Measurements from ENCODE around the gene KCTD14.
"Not testable (repeated sequence)": the region's sequence is repeated elsewhere in the genome, so short reads cannot be mapped to it uniquely, and the experiment has no call there.

Gene KCTD14

GRCh38 chr11:78061088-78061920, 38.2 kb upstream of the KCTD14 start:
- Histone ChIP-seq H3K9me3 (ENCODE audit: control insufficient read depth, insufficient read depth, low read length) (no peaks in the 10 kb centered on the region), H3K4me3 (ENCODE audit: low read depth, low read length) (no peak overlapping the region), H3K4me1 (ENCODE audit: control insufficient read depth, insufficient read depth, low read length) (no peaks in the 10 kb centered on the region), H3K9ac (ENCODE audit: low read depth, low read length) (no peak overlapping the region), H3K36me3 (ENCODE audit: control insufficient read depth, insufficient read depth, low read length) (no peaks in the 10 kb centered on the region), H3K27me3 (ENCODE audit: control insufficient read depth, insufficient read depth, low read length) (no peaks in the 10 kb centered on the region)

- Histone ChIP-seq H3K4me1 (ENCODE audit: control insufficient read depth, insufficient read depth, low read length) (no peaks in the 10 kb centered on the region), H3K36me3 (ENCODE audit: control insufficient read depth, insufficient read depth, low read length) (no peaks in the 10 kb centered on the region), H3K4me3 (ENCODE audit: low read depth, low read length) (no peak overlapping the region), H3K27me3 (ENCODE audit: control insufficient read depth, insufficient read depth, low read length) (no peaks in the 10 kb centered on the region), H3K9me3 (ENCODE audit: control insufficient read depth, insufficient read depth, low read length) (no peaks in the 10 kb centered on the region), H3K9ac (ENCODE audit: low read depth, low read length) (no peak overlapping the region)
These were observed 37.5 kb upstream of the KCTD14 start for GRCh38 chr11:78060533-78060932.

GRCh38 chr11:78059749-78060328, 36.8 kb upstream of the KCTD14 start:
- H3K36me3 ChIP-seq (ENCODE audit: control insufficient read depth, insufficient read depth, low read length); H3K4me3 ChIP-seq (ENCODE audit: low read depth, low read length); H3K9me3 ChIP-seq (ENCODE audit: control insufficient read depth, insufficient read depth, low read length); H3K4me1 ChIP-seq (ENCODE audit: control insufficient read depth, insufficient read depth, low read length); H3K27me3 ChIP-seq (ENCODE audit: control insufficient read depth, insufficient read depth, low read length); H3K9ac ChIP-seq (ENCODE audit: low read depth, low read length): not testable (repeated sequence)

GRCh38 chr11:78057462-78058055, 34.5 kb upstream of the KCTD14 start:
- Histone ChIP-seq H3K36me3 (ENCODE audit: control insufficient read depth, insufficient read depth, low read length) (no peaks in the 10 kb centered on the region), H3K4me3 (ENCODE audit: low read depth, low read length) (no peak overlapping the region), H3K4me1 (ENCODE audit: control insufficient read depth, insufficient read depth, low read length) (no peaks in the 10 kb centered on the region), H3K9me3 (ENCODE audit: control insufficient read depth, insufficient read depth, low read length) (no peaks in the 10 kb centered on the region), H3K9ac (ENCODE audit: low read depth, low read length) (no peak overlapping the region), H3K27me3 (ENCODE audit: control insufficient read depth, insufficient read depth, low read length) (no peaks in the 10 kb centered on the region)

- H3K27me3 ChIP-seq (ENCODE audit: control insufficient read depth, insufficient read depth, low read length), result no peaks in the 10 kb centered on the region
These were observed 33.0 kb upstream of the KCTD14 start for GRCh38 chr11:78056093-78056492.

GRCh38 chr11:78054971-78055370, 31.9 kb upstream of the KCTD14 start:
- Histone ChIP-seq H3K4me1 (ENCODE audit: control insufficient read depth, insufficient read depth, low read length) (peaks cover 7% of the 10 kb centered on the region), H3K9me3 (ENCODE audit: control insufficient read depth, insufficient read depth, low read length) (no peaks in the 10 kb centered on the region), H3K27me3 (ENCODE audit: control insufficient read depth, insufficient read depth, low read length) (no peaks in the 10 kb centered on the region), H3K36me3 (ENCODE audit: control insufficient read depth, insufficient read depth, low read length) (no peaks in the 10 kb centered on the region), H3K9ac (ENCODE audit: low read depth, low read length) (no peak overlapping the region), H3K4me3 (ENCODE audit: low read depth, low read length) (no peak overlapping the region)

More at GRCh38 chr11:78056093-78056492, 33.0 kb upstream of the KCTD14 start:
- Histone ChIP-seq H3K4me3 (ENCODE audit: low read depth, low read length) (no peak overlapping the region), H3K9ac (ENCODE audit: low read depth, low read length) (no peak overlapping the region), H3K9me3 (ENCODE audit: control insufficient read depth, insufficient read depth, low read length) (no peaks in the 10 kb centered on the region), H3K4me1 (ENCODE audit: control insufficient read depth, insufficient read depth, low read length) (peaks cover 4% of the 10 kb centered on the region), H3K36me3 (ENCODE audit: control insufficient read depth, insufficient read depth, low read length) (no peaks in the 10 kb centered on the region)

GRCh38 chr11:78050964-78051831, 28.1 kb upstream of the KCTD14 start:
- Histone ChIP-seq H3K9me3 (ENCODE audit: control insufficient read depth, insufficient read depth, low read length) (no peaks in the 10 kb centered on the region), H3K4me3 (ENCODE audit: low read depth, low read length) (no peak overlapping the region), H3K36me3 (ENCODE audit: control insufficient read depth, insufficient read depth, low read length) (no peaks in the 10 kb centered on the region), H3K4me1 (ENCODE audit: control insufficient read depth, insufficient read depth, low read length) (peaks cover 7% of the 10 kb centered on the region), H3K27me3 (ENCODE audit: control insufficient read depth, insufficient read depth, low read length) (no peaks in the 10 kb centered on the region), H3K9ac (ENCODE audit: low read depth, low read length) (no peak overlapping the region)

GRCh38 chr11:78049348-78049747, 26.3 kb upstream of the KCTD14 start:
- Histone ChIP-seq H3K9ac (ENCODE audit: low read depth, low read length) (no peak overlapping the region), H3K36me3 (ENCODE audit: control insufficient read depth, insufficient read depth, low read length) (no peaks in the 10 kb centered on the region), H3K4me3 (ENCODE audit: low read depth, low read length) (no peak overlapping the region), H3K4me1 (ENCODE audit: control insufficient read depth, insufficient read depth, low read length) (peaks cover 7% of the 10 kb centered on the region), H3K9me3 (ENCODE audit: control insufficient read depth, insufficient read depth, low read length) (no peaks in the 10 kb centered on the region), H3K27me3 (ENCODE audit: control insufficient read depth, insufficient read depth, low read length) (peaks cover 7% of the 10 kb centered on the region)

- Histone ChIP-seq H3K4me3 (ENCODE audit: low read depth, low read length) (no peak overlapping the region), H3K9me3 (ENCODE audit: control insufficient read depth, insufficient read depth, low read length) (no peaks in the 10 kb centered on the region), H3K9ac (ENCODE audit: low read depth, low read length) (no peak overlapping the region), H3K27me3 (ENCODE audit: control insufficient read depth, insufficient read depth, low read length) (peaks cover 8% of the 10 kb centered on the region), H3K4me1 (ENCODE audit: control insufficient read depth, insufficient read depth, low read length) (peaks cover 7% of the 10 kb centered on the region), H3K36me3 (ENCODE audit: control insufficient read depth, insufficient read depth, low read length) (no peaks in the 10 kb centered on the region)
These were observed 25.5 kb upstream of the KCTD14 start for GRCh38 chr11:78048561-78048960.

GRCh38 chr11:78046486-78046854, 23.4 kb upstream of the KCTD14 start:
- Histone ChIP-seq H3K4me1 (ENCODE audit: control insufficient read depth, insufficient read depth, low read length) (peaks cover 6% of the 10 kb centered on the region), H3K9me3 (ENCODE audit: control insufficient read depth, insufficient read depth, low read length) (no peaks in the 10 kb centered on the region), H3K9ac (ENCODE audit: low read depth, low read length) (peak overlapping the region; percentile 65), H3K36me3 (ENCODE audit: control insufficient read depth, insufficient read depth, low read length) (no peaks in the 10 kb centered on the region), H3K4me3 (ENCODE audit: low read depth, low read length) (peak overlapping the region; percentile 60), H3K27me3 (ENCODE audit: control insufficient read depth, insufficient read depth, low read length) (peaks cover 8% of the 10 kb centered on the region)

GRCh38 chr11:78045851-78046485, 22.9 kb upstream of the KCTD14 start:
- Histone ChIP-seq H3K9ac (ENCODE audit: low read depth, low read length) (peak overlapping the region; percentile 65), H3K27me3 (ENCODE audit: control insufficient read depth, insufficient read depth, low read length) (peaks cover 8% of the 10 kb centered on the region), H3K36me3 (ENCODE audit: control insufficient read depth, insufficient read depth, low read length) (no peaks in the 10 kb centered on the region), H3K9me3 (ENCODE audit: control insufficient read depth, insufficient read depth, low read length) (no peaks in the 10 kb centered on the region), H3K4me3 (ENCODE audit: low read depth, low read length) (peak overlapping the region; percentile 60), H3K4me1 (ENCODE audit: control insufficient read depth, insufficient read depth, low read length) (peaks cover 5% of the 10 kb centered on the region)
